HCT116 (cell line): ENCODE data around the gene SCT. TPM values are rescaled to one million over a fixed set of nuclear protein-coding genes. Genes with fewer than 3 reads are reported as not detected.
A peak's percentile ranks its signal among the peaks of the same experiment; 100 is the strongest.

Source experiments
- ATAC-seq: fragments of 200-7000 bp; cut with Tn5 transposase; 2 replicates; pipeline ENCODE4 v1.9.1; 2020; ENCODE audit warnings: mild to moderate bottlenecking, moderate library complexity
- BruUV-seq: library from RNA; stranded (reverse); fragments of 400-500 nt; replicated peaks from 2 replicates; lab custom pipeline; 2021; lab: Mats Ljungman, UMichigan
- CTCF ChIA-PET: fragments of 300-600 bp; sonication (Branson Sonifier 250); formaldehyde crosslinking; loops from one replicate; lab custom pipeline; 2021; ENCODE audit warnings: antibody characterized with exemption; lab: Charles Lee
- POLR2A ChIA-PET: fragments of 300-600, 350-600 bp; sonication (Branson Sonifier 250); formaldehyde crosslinking; loops from one replicate; lab custom pipeline; 2021; ENCODE audit warnings: antibody characterized with exemption; lab: Charles Lee
- RAD21 ChIA-PET, 2 experiments: fragments of 300-600 bp; sonication (Branson Sonifier 250); formaldehyde crosslinking; loops; one replicate each; lab custom pipeline; 2023; ENCODE audit warnings: low total read pairs in 2 of 2; ENCODE audit not compliant: uncharacterized antibody in 2 of 2, unreplicated experiment in 2 of 2, low non-redundant PET in 1 of 2; lab: Charles Lee
- DNase-seq: peaks from one replicate; pipeline ENCODE4 v3.0.0-alpha.2; 2010; ENCODE audit warnings: low read depth, low spot score
- H2AFZ ChIP-seq: fragments of 200-600 bp; shearing (Covaris generic), sonication (generic); 2 replicates; pipeline ENCODE4 v1.6.1; 2017; ENCODE audit warnings: low read depth, mixed run types, mixed read lengths, antibody characterized with exemption, low read length; ENCODE audit not compliant: poor library complexity, severe bottlenecking
- H3K27ac ChIP-seq: 2 replicates; pipeline ENCODE4 v1.5.1; 2012; ENCODE audit warnings: low read depth, low read length
- H3K27me3 ChIP-seq: fragments of 200-600 bp; sonication (generic); 2 replicates; pipeline ENCODE4 v1.6.1; 2016; ENCODE audit warnings: mixed run types, low read length, mixed read lengths; ENCODE audit not compliant: insufficient read depth
- H3K36me3 ChIP-seq, 2 experiments: fragments of 200-500 bp in 1 of 2; fragments of 200-600 bp in 1 of 2; sonication (Bioruptor generic) in 1 of 2; sonication (generic) in 1 of 2; 2 replicates each; pipeline versions ENCODE4 v1.5.1 to v1.6.1; 2014 to 2016; ENCODE audit warnings: low read length in 2 of 2, inconsistent platforms in 1 of 2, mixed read lengths in 1 of 2, mixed run types in 1 of 2; ENCODE audit not compliant: insufficient read depth in 2 of 2, control insufficient read depth in 1 of 2
- H3K4me1 ChIP-seq, 2 experiments: fragments of 200-600 bp in 1 of 2; sonication (generic) in 1 of 2; 2 replicates each; pipeline versions ENCODE4 v1.5.1 to v1.6.1; 2012 to 2017; ENCODE audit warnings: low read length in 2 of 2, inconsistent platforms in 1 of 2, mild to moderate bottlenecking in 1 of 2, mixed read lengths in 1 of 2, mixed run types in 1 of 2, moderate library complexity in 1 of 2; ENCODE audit not compliant: insufficient read depth in 2 of 2, control insufficient read depth in 1 of 2
- H3K4me2 ChIP-seq: fragments of 200-600 bp; sonication (generic); 2 replicates; pipeline ENCODE4 v1.6.1; 2017; ENCODE audit warnings: mixed run types, low read length, mixed read lengths
- H3K4me3 ChIP-seq, 2 experiments: fragments of 200-600 bp in 1 of 2; sonication (generic) in 1 of 2; replicated peaks in 1 of 2; 2 replicates each; pipeline ENCODE4 v1.5.1; 2011 to 2016; ENCODE audit warnings: low read length in 2 of 2, control low read depth in 1 of 2, low read depth in 1 of 2, mild to moderate bottlenecking in 1 of 2, mixed read lengths in 1 of 2, mixed run types in 1 of 2
- H3K79me2 ChIP-seq: fragments of 200-600 bp; sonication (generic); 2 replicates; pipeline ENCODE4 v1.6.1; 2017; ENCODE audit warnings: mild to moderate bottlenecking, mixed run types, low read length, moderate library complexity, mixed read lengths; ENCODE audit not compliant: insufficient read depth
- H3K9ac ChIP-seq: fragments of 200-600 bp; sonication (generic); 2 replicates; pipeline ENCODE4 v1.6.1; 2016; ENCODE audit warnings: low read length, mixed read lengths
- H3K9me2 ChIP-seq: fragments of 200-600 bp; sonication (generic), shearing (Covaris generic); 2 replicates; pipeline ENCODE4 v1.6.1; 2017; ENCODE audit warnings: mixed run types, mild to moderate bottlenecking, moderate library complexity; ENCODE audit not compliant: insufficient read depth
- H3K9me3 ChIP-seq, 2 experiments: fragments of 200-500 bp in 1 of 2; fragments of 200-600 bp in 1 of 2; sonication (Bioruptor generic) in 1 of 2; sonication (generic) in 1 of 2; 2 replicates each; pipeline ENCODE4 v1.6.1; 2014 to 2017; ENCODE audit warnings: low read length in 2 of 2, mixed read lengths in 2 of 2, inconsistent platforms in 1 of 2, low read depth in 1 of 2, mild to moderate bottlenecking in 1 of 2, mixed run types in 1 of 2, moderate library complexity in 1 of 2; ENCODE audit not compliant: control insufficient read depth in 1 of 2, insufficient read depth in 1 of 2
- H4K20me1 ChIP-seq: fragments of 200-600 bp; sonication (generic), shearing (Covaris generic); 2 replicates; pipeline ENCODE4 v1.6.1; 2017; ENCODE audit warnings: mixed run types, mild to moderate bottlenecking, moderate library complexity; ENCODE audit not compliant: insufficient read depth
- CBX3 ChIP-seq: IDR thresholded peaks from 2 replicates; pipeline ENCODE4 v1.6.1; 2012; ENCODE audit warnings: low read depth
- ELF1 ChIP-seq: IDR thresholded peaks from 2 replicates; pipeline ENCODE4 v1.6.1; 2012; ENCODE audit warnings: low read depth, borderline replicate concordance
- EZH2 ChIP-seq: fragments of 200-600 bp; sonication (generic); IDR thresholded peaks from 2 replicates; pipeline ENCODE4 v1.6.1; 2017; ENCODE audit warnings: antibody characterized with exemption, mixed run types
- FOSL1 ChIP-seq: IDR thresholded peaks from 2 replicates; pipeline ENCODE4 v1.6.1; 2012; ENCODE audit warnings: low read depth
- POLR2A ChIP-seq: IDR thresholded peaks from 2 replicates; pipeline ENCODE4 v1.7.0; 2011; ENCODE audit warnings: borderline replicate concordance; ENCODE audit not compliant: insufficient read depth, insufficient read length; ENCODE audit errors: extremely low read depth
- POLR2AphosphoS5 ChIP-seq: IDR thresholded peaks from 2 replicates; pipeline ENCODE4 v1.6.1; 2011; ENCODE audit warnings: mild to moderate bottlenecking, low read depth, low read length, moderate library complexity
- RAD21 ChIP-seq: IDR thresholded peaks from 2 replicates; pipeline ENCODE4 v1.6.1; 2012; ENCODE audit warnings: low read depth, mild to moderate bottlenecking
- SIN3A ChIP-seq: IDR thresholded peaks from 2 replicates; pipeline ENCODE4 v1.6.1; 2012; ENCODE audit warnings: low read depth
- SP1 ChIP-seq: IDR thresholded peaks from 2 replicates; pipeline ENCODE4 v1.6.1; 2012; ENCODE audit warnings: low read depth
- SRF ChIP-seq: IDR thresholded peaks from 2 replicates; pipeline ENCODE4 v1.6.1; 2012; ENCODE audit warnings: low read depth
- TCF7L2 ChIP-seq: IDR thresholded peaks from 2 replicates; pipeline ENCODE4 v1.7.0; 2011; ENCODE audit warnings: borderline replicate concordance, inconsistent platforms; ENCODE audit not compliant: insufficient read depth, insufficient read length; ENCODE audit errors: extremely low read depth
- YY1 ChIP-seq: IDR thresholded peaks from 2 replicates; pipeline ENCODE4 v1.6.1; 2011; ENCODE audit warnings: low read length, low read depth, moderate library complexity, mild to moderate bottlenecking; ENCODE audit not compliant: insufficient replicate concordance; ENCODE audit errors: extremely low read depth
- ZFX ChIP-seq: fragments of 450-650 bp; IDR thresholded peaks from 2 replicates; pipeline ENCODE4 v1.6.1; 2017
- intact Hi-C: fragments of 100-400 bp; cut with micrococcal nuclease; formaldehyde crosslinking; loops from 2 replicates; pipeline ENCODE4 v1.10.0; 2022
- total RNA-seq: library from RNA; stranded (reverse); gene quantifications from one replicate; pipeline ENCODE4 v1.2.1, GENCODE V29; 2021; ENCODE audit not compliant: unreplicated experiment
- TF ChIP-seq, protein P1 (sequence below), 3 experiments: fragments of 200-600 bp in 1 of 3; sonication (generic) in 1 of 3; IDR thresholded peaks in 2 of 3; conservative IDR thresholded peaks in 1 of 3; 2 replicates each; pipeline ENCODE4 v1.5.1; 2012 to 2017; ENCODE audit warnings: low read depth in 2 of 3, low read length in 2 of 3, antibody characterized with exemption in 1 of 3, borderline replicate concordance in 1 of 3, control low read depth in 1 of 3, mild to moderate bottlenecking in 1 of 3, mixed read lengths in 1 of 3, mixed run types in 1 of 3, moderate library complexity in 1 of 3; ENCODE audit not compliant: insufficient read depth in 1 of 3
- TF ChIP-seq, protein P2 (sequence below): IDR thresholded peaks from 2 replicates; pipeline ENCODE4 v1.6.1; 2012; ENCODE audit warnings: low read depth
- TF ChIP-seq, protein P3 (sequence below): IDR thresholded peaks from 2 replicates; pipeline ENCODE4 v1.6.1; 2012
- TF ChIP-seq, protein P4 (sequence below): IDR thresholded peaks from 2 replicates; pipeline ENCODE4 v1.6.1; 2012
- TF ChIP-seq, protein P5 (sequence below): IDR thresholded peaks from 2 replicates; pipeline ENCODE4 v1.6.1; 2011; ENCODE audit warnings: mild to moderate bottlenecking, low read length, moderate library complexity; ENCODE audit not compliant: insufficient replicate concordance; ENCODE audit errors: extremely low read depth

SCT gene
- total RNA-seq, 1 experiment from 2014 or later: not detected

DNA sequence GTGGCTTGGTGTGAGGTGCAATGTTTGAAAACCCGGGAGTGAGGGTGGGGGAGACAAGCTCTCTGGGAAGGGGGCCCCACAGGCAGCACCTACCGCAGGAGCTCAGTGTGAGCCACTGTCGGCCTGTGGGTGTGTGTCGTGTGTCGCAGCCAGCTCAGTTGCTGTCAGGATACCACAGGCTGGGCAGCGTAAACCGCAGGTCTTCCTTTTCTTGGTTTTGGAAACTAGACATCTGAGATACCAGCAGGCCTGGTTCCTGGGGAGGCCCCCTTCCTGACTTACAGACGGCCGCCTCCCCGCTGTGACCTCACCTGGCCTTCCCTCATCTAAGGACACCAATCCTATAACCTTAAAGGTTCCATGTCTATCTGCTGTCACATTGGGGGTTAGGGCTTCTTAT is 30.6 kb downstream of the SCT start (continued):
- TF ChIP-seq RAD21 (no peak), POLR2A (no peak), ELF1 (no peak)

DNA sequence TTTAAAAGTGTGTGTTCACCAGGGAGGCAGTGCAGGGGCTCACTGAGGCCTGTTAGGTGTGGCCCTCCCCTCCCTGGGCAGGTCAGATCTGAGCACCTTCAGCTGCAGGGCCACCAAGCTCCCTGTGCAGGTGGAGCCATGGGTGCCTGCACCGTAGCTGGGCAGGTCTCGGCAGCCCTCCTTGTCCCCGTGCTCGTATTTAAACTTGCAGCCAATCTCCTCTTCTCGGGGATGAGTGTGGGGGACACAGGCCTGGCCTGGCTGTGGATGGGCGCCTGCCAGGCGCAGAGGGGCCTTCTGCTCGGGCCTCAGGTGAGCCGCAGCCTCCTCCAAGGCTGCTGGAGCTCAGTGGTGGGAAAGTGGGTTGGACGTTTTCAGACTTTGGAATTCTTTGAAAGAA is 31.6 kb downstream of the SCT start:
- ChIA-PET POLR2A (no interaction called here), CTCF (no interaction called here), RAD21 (no interaction called here)
- Histone ChIP-seq H3K9me3 (no peaks in the 10 kb centered on the region), H3K79me2 (peaks cover 78% of the 10 kb centered on the region), H3K36me3 (peaks cover 63 to 68% of the 10 kb centered on the region in 2 experiments), H3K4me2 (no peak overlapping the region), H3K9ac (no peak overlapping the region), H2AFZ (no peak overlapping the region), H3K4me3 (no peak overlapping the region), H3K27me3 (no peaks in the 10 kb centered on the region), H3K27ac (0 out of 2 replicates have a peak overlapping the region, but pooled peaks have one; percentile 29), H3K9me2 (no peaks in the 10 kb centered on the region), H3K4me1 (peaks cover 0 to 8% of the 10 kb centered on the region in 2 experiments; a peak in 2 of 4 replicates), H4K20me1 (no peaks in the 10 kb centered on the region)
- DNase-seq (no peak), ATAC-seq (no peak)
- no TSS peak for BruUV-seq
- intact Hi-C loops: no loop called here
- no peak for TF ChIP-seq ELF1
- TF ChIP-seq, protein P1, sequence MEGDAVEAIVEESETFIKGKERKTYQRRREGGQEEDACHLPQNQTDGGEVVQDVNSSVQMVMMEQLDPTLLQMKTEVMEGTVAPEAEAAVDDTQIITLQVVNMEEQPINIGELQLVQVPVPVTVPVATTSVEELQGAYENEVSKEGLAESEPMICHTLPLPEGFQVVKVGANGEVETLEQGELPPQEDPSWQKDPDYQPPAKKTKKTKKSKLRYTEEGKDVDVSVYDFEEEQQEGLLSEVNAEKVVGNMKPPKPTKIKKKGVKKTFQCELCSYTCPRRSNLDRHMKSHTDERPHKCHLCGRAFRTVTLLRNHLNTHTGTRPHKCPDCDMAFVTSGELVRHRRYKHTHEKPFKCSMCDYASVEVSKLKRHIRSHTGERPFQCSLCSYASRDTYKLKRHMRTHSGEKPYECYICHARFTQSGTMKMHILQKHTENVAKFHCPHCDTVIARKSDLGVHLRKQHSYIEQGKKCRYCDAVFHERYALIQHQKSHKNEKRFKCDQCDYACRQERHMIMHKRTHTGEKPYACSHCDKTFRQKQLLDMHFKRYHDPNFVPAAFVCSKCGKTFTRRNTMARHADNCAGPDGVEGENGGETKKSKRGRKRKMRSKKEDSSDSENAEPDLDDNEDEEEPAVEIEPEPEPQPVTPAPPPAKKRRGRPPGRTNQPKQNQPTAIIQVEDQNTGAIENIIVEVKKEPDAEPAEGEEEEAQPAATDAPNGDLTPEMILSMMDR (IDR thresholded peaks at IDR 0.05 in 2 of 3, conservative IDR thresholded peaks at IDR 0.05 in 1 of 3; ENCODE audit: borderline replicate concordance in 1 of 3, insufficient read depth in 1 of 3, low read depth in 2 of 3, low read length in 2 of 3): no peak
- TF ChIP-seq FOSL1: no peak
- TF ChIP-seq EZH2: no peak
- no peak for TF ChIP-seq SRF
- TF ChIP-seq RAD21: no peak
- TF ChIP-seq CBX3: no peak
- no peak for TF ChIP-seq TCF7L2
- no peak for TF ChIP-seq POLR2AphosphoS5
- no peak for TF ChIP-seq SP1
- TF ChIP-seq, protein P2, sequence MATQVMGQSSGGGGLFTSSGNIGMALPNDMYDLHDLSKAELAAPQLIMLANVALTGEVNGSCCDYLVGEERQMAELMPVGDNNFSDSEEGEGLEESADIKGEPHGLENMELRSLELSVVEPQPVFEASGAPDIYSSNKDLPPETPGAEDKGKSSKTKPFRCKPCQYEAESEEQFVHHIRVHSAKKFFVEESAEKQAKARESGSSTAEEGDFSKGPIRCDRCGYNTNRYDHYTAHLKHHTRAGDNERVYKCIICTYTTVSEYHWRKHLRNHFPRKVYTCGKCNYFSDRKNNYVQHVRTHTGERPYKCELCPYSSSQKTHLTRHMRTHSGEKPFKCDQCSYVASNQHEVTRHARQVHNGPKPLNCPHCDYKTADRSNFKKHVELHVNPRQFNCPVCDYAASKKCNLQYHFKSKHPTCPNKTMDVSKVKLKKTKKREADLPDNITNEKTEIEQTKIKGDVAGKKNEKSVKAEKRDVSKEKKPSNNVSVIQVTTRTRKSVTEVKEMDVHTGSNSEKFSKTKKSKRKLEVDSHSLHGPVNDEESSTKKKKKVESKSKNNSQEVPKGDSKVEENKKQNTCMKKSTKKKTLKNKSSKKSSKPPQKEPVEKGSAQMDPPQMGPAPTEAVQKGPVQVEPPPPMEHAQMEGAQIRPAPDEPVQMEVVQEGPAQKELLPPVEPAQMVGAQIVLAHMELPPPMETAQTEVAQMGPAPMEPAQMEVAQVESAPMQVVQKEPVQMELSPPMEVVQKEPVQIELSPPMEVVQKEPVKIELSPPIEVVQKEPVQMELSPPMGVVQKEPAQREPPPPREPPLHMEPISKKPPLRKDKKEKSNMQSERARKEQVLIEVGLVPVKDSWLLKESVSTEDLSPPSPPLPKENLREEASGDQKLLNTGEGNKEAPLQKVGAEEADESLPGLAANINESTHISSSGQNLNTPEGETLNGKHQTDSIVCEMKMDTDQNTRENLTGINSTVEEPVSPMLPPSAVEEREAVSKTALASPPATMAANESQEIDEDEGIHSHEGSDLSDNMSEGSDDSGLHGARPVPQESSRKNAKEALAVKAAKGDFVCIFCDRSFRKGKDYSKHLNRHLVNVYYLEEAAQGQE: no peak
- TF ChIP-seq, protein P3, sequence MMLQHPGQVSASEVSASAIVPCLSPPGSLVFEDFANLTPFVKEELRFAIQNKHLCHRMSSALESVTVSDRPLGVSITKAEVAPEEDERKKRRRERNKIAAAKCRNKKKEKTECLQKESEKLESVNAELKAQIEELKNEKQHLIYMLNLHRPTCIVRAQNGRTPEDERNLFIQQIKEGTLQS: no peak
- TF ChIP-seq, protein P4, sequence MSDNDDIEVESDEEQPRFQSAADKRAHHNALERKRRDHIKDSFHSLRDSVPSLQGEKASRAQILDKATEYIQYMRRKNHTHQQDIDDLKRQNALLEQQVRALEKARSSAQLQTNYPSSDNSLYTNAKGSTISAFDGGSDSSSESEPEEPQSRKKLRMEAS: no peak
- no peak for TF ChIP-seq ZFX
- TF ChIP-seq, protein P5, sequence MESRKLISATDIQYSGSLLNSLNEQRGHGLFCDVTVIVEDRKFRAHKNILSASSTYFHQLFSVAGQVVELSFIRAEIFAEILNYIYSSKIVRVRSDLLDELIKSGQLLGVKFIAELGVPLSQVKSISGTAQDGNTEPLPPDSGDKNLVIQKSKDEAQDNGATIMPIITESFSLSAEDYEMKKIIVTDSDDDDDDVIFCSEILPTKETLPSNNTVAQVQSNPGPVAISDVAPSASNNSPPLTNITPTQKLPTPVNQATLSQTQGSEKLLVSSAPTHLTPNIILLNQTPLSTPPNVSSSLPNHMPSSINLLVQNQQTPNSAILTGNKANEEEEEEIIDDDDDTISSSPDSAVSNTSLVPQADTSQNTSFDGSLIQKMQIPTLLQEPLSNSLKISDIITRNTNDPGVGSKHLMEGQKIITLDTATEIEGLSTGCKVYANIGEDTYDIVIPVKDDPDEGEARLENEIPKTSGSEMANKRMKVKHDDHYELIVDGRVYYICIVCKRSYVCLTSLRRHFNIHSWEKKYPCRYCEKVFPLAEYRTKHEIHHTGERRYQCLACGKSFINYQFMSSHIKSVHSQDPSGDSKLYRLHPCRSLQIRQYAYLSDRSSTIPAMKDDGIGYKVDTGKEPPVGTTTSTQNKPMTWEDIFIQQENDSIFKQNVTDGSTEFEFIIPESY: no peak
- no peak for TF ChIP-seq YY1
- no peak for TF ChIP-seq POLR2A
- no peak for TF ChIP-seq SIN3A
